Measurements from ENCODE around the gene DICER1. TPM values are rescaled to one million over a fixed set of nuclear protein-coding genes. Genes with fewer than 3 reads are reported as not detected.

The DICER1 gene
- total and polyA plus RNA-seq, 3 donors from 2014 or later: 31.7 to 111 (median 88.1) TPM

- TF ChIP-seq POLR2A (IDR thresholded peaks at IDR 0.05): no peak
- TF ChIP-seq CTCF (IDR thresholded peaks at IDR 0.05): no peak
- H3K27me3 ChIP-seq: no peaks in the 10 kb centered on the region
- WGBS, 2 donors: 81 to 82% methylated on average over 16 to 17 of the region's 17 CpGs
- no peak for DNase-seq
- H3K27ac ChIP-seq: no peak overlapping the region
- intact Hi-C loops (cut with DNase I; ENCODE audit: low total_unique reads): no loop called here
- no peaks in the 10 kb centered on the region for H3K36me3 ChIP-seq (ENCODE audit: low read depth, missing control alignments)
- H3K4me1 ChIP-seq: no peaks in the 10 kb centered on the region
- H3K4me3 ChIP-seq: no peak overlapping the region
- H3K9me3 ChIP-seq: no peaks in the 10 kb centered on the region
Measured at GRCh38 chr14:95044463-95045105, 112.7 kb downstream of the DICER1 start.

- Histone ChIP-seq H3K36me3 (ENCODE audit: low read depth, missing control alignments) (no peaks in the 10 kb centered on the region), H3K27ac (no peak overlapping the region), H3K4me3 (no peak overlapping the region), H3K27me3 (no peaks in the 10 kb centered on the region), H3K9me3 (no peaks in the 10 kb centered on the region), H3K4me1 (no peaks in the 10 kb centered on the region)
- no peak for TF ChIP-seq CTCF (IDR thresholded peaks at IDR 0.05)
- TF ChIP-seq POLR2A (IDR thresholded peaks at IDR 0.05): no peak
- 87 to 93% methylated on average over 17 of the region's 17 CpGs for WGBS, 2 donors
- DNase-seq: no peak
- intact Hi-C loops (cut with DNase I; ENCODE audit: low total_unique reads): no loop called here
Measured at GRCh38 chr14:95043732-95044462, 113.4 kb downstream of the DICER1 start.

GRCh38 chr14:95043314-95043713, 114.0 kb downstream of the DICER1 start:
- no peak for DNase-seq
- intact Hi-C loops (cut with DNase I; ENCODE audit: low total_unique reads): no loop called here
- TF ChIP-seq POLR2A (IDR thresholded peaks at IDR 0.05): no peak
- TF ChIP-seq CTCF (IDR thresholded peaks at IDR 0.05): no peak

GRCh38 chr14:95041477-95042020, 115.8 kb downstream of the DICER1 start:
- H3K36me3 ChIP-seq (ENCODE audit: low read depth, missing control alignments): no peaks in the 10 kb centered on the region
- H3K4me3 ChIP-seq: no peak overlapping the region
- no peak for DNase-seq
- WGBS, 2 donors: 82 to 88% methylated on average over 5 of the region's 5 CpGs
- intact Hi-C loops (cut with DNase I; ENCODE audit: low total_unique reads): no loop called here
- no peaks in the 10 kb centered on the region for H3K4me1 ChIP-seq
- H3K27ac ChIP-seq: no peak overlapping the region
- H3K27me3 ChIP-seq: no peaks in the 10 kb centered on the region
- TF ChIP-seq POLR2A (IDR thresholded peaks at IDR 0.05) (no peak), CTCF (IDR thresholded peaks at IDR 0.05) (no peak)
- H3K9me3 ChIP-seq: no peaks in the 10 kb centered on the region

More at GRCh38 chr14:95043314-95043713, 114.0 kb downstream of the DICER1 start:
- no peak overlapping the region for H3K4me3 ChIP-seq
- WGBS, 2 donors: 89 to 98% methylated on average over 1 to 6 of the region's 6 CpGs
- H3K36me3 ChIP-seq (ENCODE audit: low read depth, missing control alignments): no peaks in the 10 kb centered on the region
- H3K27ac ChIP-seq: no peak overlapping the region
- no peaks in the 10 kb centered on the region for H3K27me3 ChIP-seq
- no peaks in the 10 kb centered on the region for H3K9me3 ChIP-seq
- H3K4me1 ChIP-seq: no peaks in the 10 kb centered on the region
